ENCODE results near the gene ZNF438. TPM values are rescaled to one million over a fixed set of nuclear protein-coding genes. Genes with fewer than 3 reads are reported as not detected.

The ZNF438 gene
- total and polyA plus RNA-seq, 7 experiments from 2014 or later = 3.9 to 9.4 (median 4.2) TPM

GRCh38 chr10:30993155-30993554, 38.5 kb downstream of the ZNF438 start:
- H3K27me3 Mint-ChIP-seq = no peaks in the 10 kb centered on the region
- Histone ChIP-seq H3K4me1 (ENCODE audit: control insufficient read depth in 2 of 2, insufficient read depth in 2 of 2, low read length in 2 of 2) (no peaks in the 10 kb centered on the region), H3K9me3 (ENCODE audit: control insufficient read depth in 2 of 3, low read length in 3 of 3) (no peaks in the 10 kb centered on the region), H3K4me3 (ENCODE audit: low read length) (no peak overlapping the region), H3K27ac (ENCODE audit: low read depth, low read length) (no peak overlapping the region), H3K36me3 (ENCODE audit: control insufficient read depth in 2 of 3, insufficient read depth in 3 of 3, low read length in 3 of 3) (no peaks in the 10 kb centered on the region), H3K27me3 (ENCODE audit: control insufficient read depth in 2 of 2, insufficient read depth in 2 of 2, low read length in 2 of 2) (no peaks in the 10 kb centered on the region)
- DNase-seq = no peak
- peaks cover 0 to 36% (median 14%) of the 10 kb centered on the region in 5 donors for H3K36me3 Mint-ChIP-seq
- no peak for ATAC-seq
- ChIA-PET CTCF (no interaction called here), POLR2A (no interaction called here)
- no peak overlapping the region for H3K27ac Mint-ChIP-seq
- H3K4me3 Mint-ChIP-seq = no peak overlapping the region
- intact Hi-C loops (cut with micrococcal nuclease) = loop anchor here in 1 of 2 donors (10.0 kb wide), 1 partner anchor 208 kb away; no protein-coding TSS in a partner anchor
- H3K4me1 Mint-ChIP-seq = peaks cover 7 to 31% (median 18%) of the 10 kb centered on the region in 7 donors
- H3K9me3 Mint-ChIP-seq = peaks cover 0 to 20% (median 8%) of the 10 kb centered on the region in 11 donors

GRCh38 chr10:30992681-30993080, 39.0 kb downstream of the ZNF438 start:
- peaks cover 7 to 26% (median 14%) of the 10 kb centered on the region in 7 donors for H3K4me1 Mint-ChIP-seq
- Histone ChIP-seq H3K4me3 (ENCODE audit: low read length) (no peak overlapping the region), H3K9me3 (ENCODE audit: control insufficient read depth in 2 of 3, low read length in 3 of 3) (no peaks in the 10 kb centered on the region), H3K27ac (ENCODE audit: low read depth, low read length) (no peak overlapping the region), H3K4me1 (ENCODE audit: control insufficient read depth in 2 of 2, insufficient read depth in 2 of 2, low read length in 2 of 2) (no peaks in the 10 kb centered on the region), H3K36me3 (ENCODE audit: control insufficient read depth in 2 of 3, insufficient read depth in 3 of 3, low read length in 3 of 3) (no peaks in the 10 kb centered on the region), H3K27me3 (ENCODE audit: control insufficient read depth in 2 of 2, insufficient read depth in 2 of 2, low read length in 2 of 2) (no peaks in the 10 kb centered on the region)
- H3K27ac Mint-ChIP-seq = no peak overlapping the region
- no peak for ATAC-seq
- no peak overlapping the region for H3K4me3 Mint-ChIP-seq
- intact Hi-C loops (cut with micrococcal nuclease) = loop anchor here in 1 of 2 donors (10.0 kb wide), 1 partner anchor 208 kb away; no protein-coding TSS in a partner anchor
- no peak for DNase-seq
- ChIA-PET POLR2A (no interaction called here), CTCF (no interaction called here)
- H3K36me3 Mint-ChIP-seq = peaks cover 0 to 36% (median 14%) of the 10 kb centered on the region in 5 donors
- H3K9me3 Mint-ChIP-seq = peaks cover 0 to 20% (median 8%) of the 10 kb centered on the region in 11 donors
- H3K27me3 Mint-ChIP-seq = no peaks in the 10 kb centered on the region

- intact Hi-C loops (cut with micrococcal nuclease) = loop anchor here in 1 of 2 donors (10.0 kb wide), 1 partner anchor 207 kb away; no protein-coding TSS in a partner anchor
- no peak for ATAC-seq
- H3K27ac ChIP-seq (ENCODE audit: low read depth, low read length) = no peak overlapping the region
Measured at GRCh38 chr10:30991647-30992011, 40.0 kb downstream of the ZNF438 start.

GRCh38 chr10:30990971-30991646, 40.6 kb downstream of the ZNF438 start:
- Mint-ChIP-seq H3K27ac (no peak overlapping the region), H3K4me1 (peaks cover 0 to 21% (median 3%) of the 10 kb centered on the region in 7 donors)

More at GRCh38 chr10:30991647-30992011, 40.0 kb downstream of the ZNF438 start:
- Histone ChIP-seq H3K4me3 (ENCODE audit: low read length) (no peak overlapping the region), H3K4me1 (ENCODE audit: control insufficient read depth in 2 of 2, insufficient read depth in 2 of 2, low read length in 2 of 2) (no peaks in the 10 kb centered on the region), H3K27me3 (ENCODE audit: control insufficient read depth in 2 of 2, insufficient read depth in 2 of 2, low read length in 2 of 2) (no peaks in the 10 kb centered on the region), H3K9me3 (ENCODE audit: control insufficient read depth in 2 of 3, low read length in 3 of 3) (no peaks in the 10 kb centered on the region), H3K36me3 (ENCODE audit: control insufficient read depth in 2 of 3, insufficient read depth in 3 of 3, low read length in 3 of 3) (no peaks in the 10 kb centered on the region)
- CTCF ChIA-PET = no interaction called here
- Mint-ChIP-seq H3K4me3 (no peak overlapping the region), H3K36me3 (peaks cover 0 to 38% (median 14%) of the 10 kb centered on the region in 5 donors), H3K4me1 (peaks cover 0 to 23% (median 7%) of the 10 kb centered on the region in 7 donors), H3K27me3 (no peaks in the 10 kb centered on the region), H3K9me3 (peaks cover 0 to 20% (median 8%) of the 10 kb centered on the region in 11 donors), H3K27ac (no peak overlapping the region)
- no peak for DNase-seq
- POLR2A ChIA-PET = no interaction called here

DNA sequence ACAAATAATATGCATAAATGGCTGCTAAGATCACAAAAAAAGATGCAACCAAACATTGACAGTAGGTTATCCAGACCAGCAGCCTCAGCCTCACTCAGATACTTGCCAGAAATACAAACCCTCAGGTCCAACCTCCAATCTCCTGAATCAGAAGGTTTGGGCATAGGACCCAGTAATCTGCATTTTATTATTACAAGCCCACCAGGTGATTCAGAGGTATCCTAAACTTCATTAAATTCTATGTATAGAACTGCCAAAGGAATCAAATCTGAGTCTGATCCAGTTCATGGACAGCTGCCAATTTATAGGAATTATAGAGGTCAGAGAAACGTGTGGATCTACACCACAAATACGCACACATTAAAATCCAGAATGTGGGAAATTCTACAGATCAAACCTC, 41.3 kb downstream of the ZNF438 start:
- H3K27ac Mint-ChIP-seq = no peak overlapping the region

More at GRCh38 chr10:30990971-30991646, 40.6 kb downstream of the ZNF438 start:
- Mint-ChIP-seq H3K36me3 (peaks cover 0 to 35% (median 14%) of the 10 kb centered on the region in 5 donors), H3K4me3 (no peak overlapping the region), H3K9me3 (peaks cover 0 to 20% (median 8%) of the 10 kb centered on the region in 11 donors), H3K27me3 (no peaks in the 10 kb centered on the region)
- H3K36me3 ChIP-seq (ENCODE audit: control insufficient read depth in 2 of 3, insufficient read depth in 3 of 3, low read length in 3 of 3) = no peaks in the 10 kb centered on the region
- H3K27me3 ChIP-seq (ENCODE audit: control insufficient read depth in 2 of 2, insufficient read depth in 2 of 2, low read length in 2 of 2) = no peaks in the 10 kb centered on the region
- intact Hi-C loops (cut with micrococcal nuclease) = loop anchor here in 1 of 2 donors (10.0 kb wide), 1 partner anchor 206 kb away; no protein-coding TSS in a partner anchor
- ChIA-PET CTCF (no interaction called here), POLR2A (no interaction called here)
- no peak overlapping the region for H3K4me3 ChIP-seq (ENCODE audit: low read length)
- no peaks in the 10 kb centered on the region for H3K9me3 ChIP-seq (ENCODE audit: control insufficient read depth in 2 of 3, low read length in 3 of 3)
- H3K27ac ChIP-seq (ENCODE audit: low read depth, low read length) = no peak overlapping the region
- no peaks in the 10 kb centered on the region for H3K4me1 ChIP-seq (ENCODE audit: control insufficient read depth in 2 of 2, insufficient read depth in 2 of 2, low read length in 2 of 2)
- DNase-seq (no peak), ATAC-seq (no peak)

DNA sequence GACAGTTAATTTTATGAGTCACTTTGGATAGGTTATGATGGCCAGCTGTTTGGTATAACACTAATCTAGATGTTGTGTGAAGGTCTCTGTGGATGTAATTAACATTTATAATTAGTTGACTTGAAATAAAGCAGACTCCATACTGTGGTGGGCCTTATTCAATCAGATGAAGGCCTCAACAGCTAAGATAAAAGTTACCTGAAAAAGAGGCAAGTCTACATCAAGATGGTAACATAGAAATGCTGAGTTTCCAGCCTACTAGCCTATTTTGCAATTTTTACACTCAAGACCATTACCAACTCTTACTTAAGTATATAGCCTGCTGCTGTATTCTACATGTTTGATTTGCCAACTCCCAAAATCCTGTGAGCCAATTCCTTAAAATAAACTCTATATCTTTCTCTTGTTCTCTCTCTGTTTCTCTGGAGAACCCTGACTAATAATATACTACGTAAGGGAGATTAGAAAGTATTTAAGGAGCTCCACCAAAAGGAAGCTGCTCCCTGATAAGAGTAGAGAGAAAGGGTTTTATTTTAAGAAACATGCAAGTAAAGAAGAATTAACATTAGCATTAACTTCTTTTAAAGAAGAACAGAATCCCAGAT, 42.7 kb downstream of the ZNF438 start:
- H3K4me1 Mint-ChIP-seq = peaks cover 0 to 28% (median 3%) of the 10 kb centered on the region in 7 donors
- Histone ChIP-seq H3K4me1 (ENCODE audit: control insufficient read depth in 2 of 2, insufficient read depth in 2 of 2, low read length in 2 of 2) (no peaks in the 10 kb centered on the region), H3K36me3 (ENCODE audit: control insufficient read depth in 2 of 3, insufficient read depth in 3 of 3, low read length in 3 of 3) (no peaks in the 10 kb centered on the region), H3K4me3 (ENCODE audit: low read length) (no peak overlapping the region), H3K27me3 (ENCODE audit: control insufficient read depth in 2 of 2, insufficient read depth in 2 of 2, low read length in 2 of 2) (no peaks in the 10 kb centered on the region), H3K27ac (ENCODE audit: low read depth, low read length) (no peak overlapping the region), H3K9me3 (ENCODE audit: control insufficient read depth in 2 of 3, low read length in 3 of 3) (no peaks in the 10 kb centered on the region)
- ChIA-PET CTCF (no interaction called here), POLR2A (interaction anchor here (0.6 to 0.8 kb wide), 2 partner anchors 10 to 82 kb away, joined by 3 read pairs; no protein-coding TSS in a partner anchor)
- H3K4me3 Mint-ChIP-seq = no peak overlapping the region
- intact Hi-C loops (cut with micrococcal nuclease) = loop anchor here in 1 of 2 donors (10.0 kb wide), 1 partner anchor 54 kb away; no protein-coding TSS in a partner anchor
- peaks cover 0 to 23% (median 11%) of the 10 kb centered on the region in 5 donors for H3K36me3 Mint-ChIP-seq
- ATAC-seq (no peak), DNase-seq (no peak)
- H3K27ac Mint-ChIP-seq = peak overlapping the region in 1 of 9 donors; percentile 1
- no peaks in the 10 kb centered on the region for H3K27me3 Mint-ChIP-seq
- H3K9me3 Mint-ChIP-seq = peaks cover 0 to 8% (median 0%) of the 10 kb centered on the region in 11 donors

More for the DNA sequence above, 41.3 kb downstream of the ZNF438 start:
- no peaks in the 10 kb centered on the region for H3K36me3 ChIP-seq (ENCODE audit: control insufficient read depth in 2 of 3, insufficient read depth in 3 of 3, low read length in 3 of 3)
- H3K27me3 ChIP-seq (ENCODE audit: control insufficient read depth in 2 of 2, insufficient read depth in 2 of 2, low read length in 2 of 2) = no peaks in the 10 kb centered on the region
- no peak for DNase-seq
- Mint-ChIP-seq H3K27me3 (no peaks in the 10 kb centered on the region), H3K36me3 (peaks cover 0 to 32% (median 14%) of the 10 kb centered on the region in 5 donors), H3K9me3 (peaks cover 0 to 16% (median 6%) of the 10 kb centered on the region in 11 donors), H3K4me1 (peaks cover 0 to 22% (median 3%) of the 10 kb centered on the region in 7 donors), H3K4me3 (no peak overlapping the region)
- no peak for ATAC-seq
- H3K4me3 ChIP-seq (ENCODE audit: low read length) = no peak overlapping the region
- H3K4me1 ChIP-seq (ENCODE audit: control insufficient read depth in 2 of 2, insufficient read depth in 2 of 2, low read length in 2 of 2) = no peaks in the 10 kb centered on the region
- intact Hi-C loops (cut with micrococcal nuclease) = loop anchor here in 1 of 2 donors (10.0 kb wide), 1 partner anchor 206 kb away; no protein-coding TSS in a partner anchor
- no peaks in the 10 kb centered on the region for H3K9me3 ChIP-seq (ENCODE audit: control insufficient read depth in 2 of 3, low read length in 3 of 3)
- ChIA-PET CTCF (no interaction called here), POLR2A (no interaction called here)
- no peak overlapping the region for H3K27ac ChIP-seq (ENCODE audit: low read depth, low read length)

All from naive thymus-derived CD4-positive, alpha-beta T cell (primary cell).